ENCODE data around the gene PGS1.

PGS1 gene

GRCh38 chr17:78364436-78365281 is 13.8 kb upstream of the PGS1 start:
- DNase-seq: no peak

GRCh38 chr17:78365561-78366108 is 12.8 kb upstream of the PGS1 start:
- no peak for DNase-seq

- DNase-seq: no peak
These were observed 12.2 kb upstream of the PGS1 start for GRCh38 chr17:78366109-78366848.

- no peak for DNase-seq
These were observed 11.3 kb upstream of the PGS1 start for GRCh38 chr17:78367193-78367592.

GRCh38 chr17:78368348-78368747 is 10.1 kb upstream of the PGS1 start:
- DNase-seq: no peak

GRCh38 chr17:78368854-78369495 is 9.5 kb upstream of the PGS1 start:
- no peak for DNase-seq

GRCh38 chr17:78369791-78370381 is 8.6 kb upstream of the PGS1 start:
- DNase-seq: no peak

GRCh38 chr17:78371056-78371455 is 7.4 kb upstream of the PGS1 start:
- no peak for DNase-seq

- no peak for DNase-seq
These were observed 5.6 kb upstream of the PGS1 start for GRCh38 chr17:78372841-78373240.

- no peak for DNase-seq
These were observed 4.3 kb upstream of the PGS1 start for GRCh38 chr17:78374189-78374588.

- DNase-seq: no peak
These were observed 3.7 kb upstream of the PGS1 start for GRCh38 chr17:78374631-78375274.

GRCh38 chr17:78375401-78376151 is 2.9 kb upstream of the PGS1 start:
- no peak for DNase-seq

- no peak for DNase-seq
These were observed 2.3 kb upstream of the PGS1 start for GRCh38 chr17:78376161-78376560.

- no peak for DNase-seq
These were observed 608 bp upstream of the PGS1 start for GRCh38 chr17:78377858-78378224.

GRCh38 chr17:78379131-78379491 is 662 bp downstream of the PGS1 start:
- no peak for DNase-seq

- DNase-seq: no peak
These were observed 1.9 kb downstream of the PGS1 start for GRCh38 chr17:78380370-78380769.

- DNase-seq: no peak
These were observed 3.3 kb downstream of the PGS1 start for GRCh38 chr17:78381601-78382232.

- DNase-seq: no peak
These were observed 5.4 kb downstream of the PGS1 start for GRCh38 chr17:78383725-78384471.

GRCh38 chr17:78384479-78385175 is 6.2 kb downstream of the PGS1 start:
- no peak for DNase-seq
